NB4 (cell line): ENCODE measurements around the gene BARHL1.

Source experiments
- CTCF ChIP-seq: IDR thresholded peaks from one replicate; pipeline ENCODE4 v1.5.1; 2012; ENCODE audit warnings: low read depth, low read length
- MYC ChIP-seq: IDR thresholded peaks from 2 replicates; pipeline ENCODE4 v1.6.1; 2011; ENCODE audit warnings: low read depth, low read length
- POLR2A ChIP-seq: IDR thresholded peaks from 2 replicates; pipeline ENCODE4 v1.6.1; 2011; ENCODE audit warnings: mild to moderate bottlenecking; ENCODE audit not compliant: insufficient read length; ENCODE audit errors: extremely low read depth
- TF ChIP-seq, protein P1 (sequence below): IDR thresholded peaks from 2 replicates; pipeline ENCODE4 v1.6.1; 2011; ENCODE audit warnings: low read depth, low read length

DNA sequence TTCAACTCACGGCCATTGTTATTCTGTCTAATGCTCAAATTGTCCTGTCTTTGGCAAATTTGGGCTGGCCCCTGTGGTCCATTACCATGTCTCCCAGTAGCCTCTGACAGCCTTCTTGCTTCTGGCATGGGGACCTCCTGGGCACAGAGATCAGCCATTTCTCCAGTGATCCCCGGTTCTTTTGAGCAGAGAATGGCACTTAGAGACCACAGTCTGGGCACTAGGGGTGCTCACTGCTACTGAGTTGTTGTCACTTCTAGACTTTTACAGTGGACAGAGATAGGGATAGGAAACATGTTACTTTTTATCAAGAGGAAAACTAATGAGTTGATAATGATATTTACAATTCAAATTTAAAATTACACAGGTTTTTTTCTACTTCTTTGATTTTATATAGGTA, 47.6 kb upstream of the BARHL1 start:
- TF ChIP-seq, protein P1, sequence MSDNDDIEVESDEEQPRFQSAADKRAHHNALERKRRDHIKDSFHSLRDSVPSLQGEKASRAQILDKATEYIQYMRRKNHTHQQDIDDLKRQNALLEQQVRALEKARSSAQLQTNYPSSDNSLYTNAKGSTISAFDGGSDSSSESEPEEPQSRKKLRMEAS, result no peak
- TF ChIP-seq POLR2A, result no peak
- TF ChIP-seq CTCF, result no peak
- no peak for TF ChIP-seq MYC
